HepG2 (cell line): Measurements from ENCODE around the gene PRDX5. TPM values are rescaled to one million over a fixed set of nuclear protein-coding genes. Genes with fewer than 3 reads are reported as not detected.

Source experiments
- AFF4 ChIP-seq: sonication (generic); formaldehyde crosslinking; IDR thresholded peaks from 2 replicates; pipeline ENCODE4 v1.4.0; 2020; ENCODE audit warnings: missing genetic modification reagents
- CBFB ChIP-seq: sonication (generic); formaldehyde crosslinking; IDR thresholded peaks from 2 replicates; pipeline ENCODE4 v1.4.0; 2020; ENCODE audit warnings: missing genetic modification reagents
- CTCF ChIP-seq: sonication (generic); formaldehyde crosslinking; IDR thresholded peaks from 2 replicates; pipeline ENCODE4 v1.5.0; 2020; ENCODE audit warnings: mild to moderate bottlenecking, missing genetic modification reagents, moderate library complexity
- FOXA3 ChIP-seq: IDR thresholded peaks from 2 replicates; pipeline ENCODE4 v1.6.1; 2016; ENCODE audit warnings: missing genetic modification reagents, missing compliant biosample characterization
- GZF1 ChIP-seq: sonication (generic); formaldehyde crosslinking; IDR thresholded peaks from 2 replicates; pipeline ENCODE4 v1.5.1; 2020; ENCODE audit warnings: mild to moderate bottlenecking, missing genetic modification reagents
- ISL2 ChIP-seq: sonication (generic); formaldehyde crosslinking; IDR thresholded peaks from 2 replicates; pipeline ENCODE4 v1.5.0; 2020; ENCODE audit warnings: missing genetic modification reagents
- KDM6A ChIP-seq: IDR thresholded peaks from 2 replicates; pipeline ENCODE4 v1.6.1; 2016; ENCODE audit warnings: low read depth
- MYPOP ChIP-seq: sonication (generic); formaldehyde crosslinking; IDR thresholded peaks from 2 replicates; pipeline ENCODE4 v1.8.1; 2023; ENCODE audit warnings: mild to moderate bottlenecking, moderate library complexity, missing genetic modification reagents
- NR3C1 ChIP-seq: sonication (generic); formaldehyde crosslinking; IDR thresholded peaks from 2 replicates; pipeline ENCODE4 v1.4.0; 2020; ENCODE audit warnings: missing genetic modification reagents
- PATZ1 ChIP-seq: sonication (generic); formaldehyde crosslinking; IDR thresholded peaks from 2 replicates; pipeline ENCODE4 v1.4.0; 2020; ENCODE audit warnings: missing genetic modification reagents
- PCBP1 ChIP-seq: fragments of 200-400 bp; formaldehyde crosslinking; IDR thresholded peaks from 2 replicates; pipeline ENCODE4 v1.6.1; 2017; ENCODE audit warnings: mild to moderate bottlenecking, low read depth, low read length, borderline replicate concordance
- PHF5A ChIP-seq: IDR thresholded peaks from one replicate; pipeline ENCODE4 v1.6.1; 2018; ENCODE audit warnings: low read depth, missing genetic modification reagents; ENCODE audit not compliant: unreplicated experiment
- REXO4 ChIP-seq: sonication (generic); formaldehyde crosslinking; IDR thresholded peaks from 2 replicates; pipeline ENCODE4 v1.8.0; 2022; ENCODE audit warnings: missing genetic modification reagents, mild to moderate bottlenecking, borderline replicate concordance
- ZNF17 ChIP-seq: sonication (generic); formaldehyde crosslinking; IDR thresholded peaks from 2 replicates; pipeline ENCODE4 v1.5.0; 2020; ENCODE audit warnings: mild to moderate bottlenecking, missing genetic modification reagents
- ZNF280B ChIP-seq: sonication (generic); formaldehyde crosslinking; IDR thresholded peaks from 2 replicates; pipeline ENCODE4 v1.5.0; 2020; ENCODE audit warnings: missing genetic modification reagents, mild to moderate bottlenecking, borderline replicate concordance
- ZNF737 ChIP-seq: sonication (generic); formaldehyde crosslinking; IDR thresholded peaks from 2 replicates; pipeline ENCODE4 v1.5.0; 2020; ENCODE audit warnings: missing genetic modification reagents, mild to moderate bottlenecking, borderline replicate concordance
- ZNF740 ChIP-seq: sonication (generic); formaldehyde crosslinking; IDR thresholded peaks from 2 replicates; pipeline ENCODE4 v1.4.0; 2020; ENCODE audit warnings: missing genetic modification reagents
- ZSCAN12 ChIP-seq: sonication (generic); formaldehyde crosslinking; IDR thresholded peaks from 2 replicates; pipeline ENCODE4 v1.9.0; 2021; ENCODE audit warnings: mild to moderate bottlenecking, missing genetic modification reagents
- polyA plus RNA-seq, 8 experiments: library from polyadenylated mRNA; depleted of rRNA in 3 of 8; stranded (reverse) in 7 of 8; unstranded in 1 of 8; fragments of >200 nt; fragmentation: Illumina TruSeq in 4 of 8; extraction: Trizol in 4 of 8; gene quantifications; 2 replicates each; pipeline versions ENCODE4 v1.2.1 to v1.2.3, GENCODE V29; 2011 to 2016; ENCODE audit warnings: low read depth in 4 of 8, missing spikeins in 1 of 8, mixed read lengths in 1 of 8; ENCODE audit not compliant: insufficient read depth in 1 of 8
- total RNA-seq, 5 experiments: library from RNA; depleted of rRNA; stranded (reverse); fragments of >200 nt; fragmentation: Illumina TruSeq; extraction: Trizol; gene quantifications; 2 replicates each; pipeline ENCODE4 v1.2.3, GENCODE V29; 2016; ENCODE audit warnings: low read depth in 1 of 5

PRDX5 gene
- total and polyA plus RNA-seq, 2 of the 13 experiments (the other 11 are each of a cell fraction or from before 2014, with no cell fraction given): 215 to 311 TPM

GRCh38 chr11:64355078-64355940 lies 37.4 kb downstream of the PRDX5 start (continued):
- peak; percentile 96 for TF ChIP-seq CTCF (CRISPR knock-in tag)
- TF ChIP-seq NR3C1 (CRISPR knock-in tag): no peak
- TF ChIP-seq PATZ1 (CRISPR knock-in tag): peak; percentile 84
- no peak for TF ChIP-seq REXO4
- TF ChIP-seq PCBP1: peak; percentile 91; the same call in 1 of the 2 replicates
- TF ChIP-seq AFF4 (CRISPR knock-in tag): no peak
- TF ChIP-seq ISL2 (CRISPR knock-in tag): no peak
- peak; percentile 43; the same call in 1 of the 2 replicates for TF ChIP-seq MYPOP (CRISPR knock-in tag)
- TF ChIP-seq KDM6A (CRISPR knock-in tag): 0 out of 2 replicates have a peak, but pooled peaks have one; percentile 15
- no peak for TF ChIP-seq CBFB (CRISPR knock-in tag)
- TF ChIP-seq PHF5A (CRISPR knock-in tag): peak; percentile 34
- 0 out of 2 replicates have a peak, but pooled peaks have one; percentile 43 for TF ChIP-seq ZNF280B (CRISPR knock-in tag)
- TF ChIP-seq ZSCAN12 (CRISPR knock-in tag): no peak
- no peak for TF ChIP-seq GZF1 (CRISPR knock-in tag)
- no peak for TF ChIP-seq ZNF17
- TF ChIP-seq ZNF740 (CRISPR knock-in tag): 0 out of 2 replicates have a peak, but pooled peaks have one; percentile 24
- TF ChIP-seq ZNF737 (CRISPR knock-in tag): no peak
- peak; percentile 29; the same call in 1 of the 2 replicates for TF ChIP-seq FOXA3 (CRISPR knock-in tag)
